ENCODE data around the gene HTRA1.

DNA sequence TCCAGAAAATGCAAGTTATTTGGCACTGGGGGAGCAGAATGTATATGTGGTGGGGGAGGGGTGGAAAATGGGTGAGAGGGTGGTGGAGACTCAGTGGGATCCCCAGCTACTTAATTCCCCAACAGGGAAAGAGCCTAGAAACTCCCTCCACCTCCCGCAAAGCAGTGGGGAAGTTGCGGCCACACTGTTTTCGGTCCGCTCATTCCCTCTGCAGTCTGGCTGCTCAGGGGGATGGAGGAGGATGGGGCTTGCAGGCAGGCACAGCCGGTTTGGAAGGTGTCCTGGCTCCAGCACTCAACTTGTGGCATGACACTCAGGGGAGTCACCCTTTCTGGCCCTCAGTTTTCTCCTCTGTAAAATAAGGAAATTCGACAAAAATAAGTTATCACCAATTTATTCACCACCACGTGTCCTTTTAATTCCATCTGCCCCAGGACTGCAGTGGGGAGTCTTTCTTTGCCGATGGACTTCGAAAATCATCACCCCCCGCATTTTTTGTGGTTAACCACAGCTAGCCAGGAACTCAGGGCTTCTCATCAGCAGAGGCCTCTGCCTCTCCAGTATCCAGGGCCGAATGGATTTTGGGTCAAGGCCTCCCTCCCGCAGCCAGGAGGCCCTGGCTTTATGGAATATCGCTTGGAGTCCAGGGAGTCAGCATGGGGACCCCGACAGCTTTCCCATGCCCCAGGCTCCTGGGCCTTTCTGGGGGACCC is 1.6 kb upstream of the HTRA1 start:
- TF ChIP-seq, protein P1, sequence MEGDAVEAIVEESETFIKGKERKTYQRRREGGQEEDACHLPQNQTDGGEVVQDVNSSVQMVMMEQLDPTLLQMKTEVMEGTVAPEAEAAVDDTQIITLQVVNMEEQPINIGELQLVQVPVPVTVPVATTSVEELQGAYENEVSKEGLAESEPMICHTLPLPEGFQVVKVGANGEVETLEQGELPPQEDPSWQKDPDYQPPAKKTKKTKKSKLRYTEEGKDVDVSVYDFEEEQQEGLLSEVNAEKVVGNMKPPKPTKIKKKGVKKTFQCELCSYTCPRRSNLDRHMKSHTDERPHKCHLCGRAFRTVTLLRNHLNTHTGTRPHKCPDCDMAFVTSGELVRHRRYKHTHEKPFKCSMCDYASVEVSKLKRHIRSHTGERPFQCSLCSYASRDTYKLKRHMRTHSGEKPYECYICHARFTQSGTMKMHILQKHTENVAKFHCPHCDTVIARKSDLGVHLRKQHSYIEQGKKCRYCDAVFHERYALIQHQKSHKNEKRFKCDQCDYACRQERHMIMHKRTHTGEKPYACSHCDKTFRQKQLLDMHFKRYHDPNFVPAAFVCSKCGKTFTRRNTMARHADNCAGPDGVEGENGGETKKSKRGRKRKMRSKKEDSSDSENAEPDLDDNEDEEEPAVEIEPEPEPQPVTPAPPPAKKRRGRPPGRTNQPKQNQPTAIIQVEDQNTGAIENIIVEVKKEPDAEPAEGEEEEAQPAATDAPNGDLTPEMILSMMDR (conservative IDR thresholded peaks at IDR 0.05), result no peak
- TF ChIP-seq ZFX (IDR thresholded peaks at IDR 0.05), result no peak

Data from C4-2B (cell line).